GM12873 (cell line): ENCODE data around the gene TEX101.

Experiments used
- TF ChIP-seq, protein P1 (sequence below): IDR thresholded peaks from 2 replicates; pipeline ENCODE4 v1.5.1; 2012; ENCODE audit warnings: low read depth, mild to moderate bottlenecking, moderate library complexity, low read length, control low read depth; ENCODE audit not compliant: insufficient read depth; ENCODE audit errors: missing control alignments

TEX101 gene

DNA sequence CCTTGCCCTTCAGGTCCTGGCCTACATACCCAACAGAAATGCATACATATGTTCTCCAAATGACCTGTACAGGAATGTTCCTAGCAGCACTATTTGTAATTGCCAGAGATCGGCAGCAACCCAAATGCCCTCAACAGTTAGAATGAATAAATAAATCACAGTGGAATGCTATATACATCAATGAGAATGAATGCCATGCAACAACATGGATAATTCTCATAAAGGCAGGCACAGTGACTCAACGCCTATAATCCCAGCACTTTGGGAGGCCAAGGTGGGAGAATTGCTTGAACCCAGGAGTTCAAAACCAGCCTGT is 18.6 kb downstream of the TEX101 start:
- TF ChIP-seq, protein P1, sequence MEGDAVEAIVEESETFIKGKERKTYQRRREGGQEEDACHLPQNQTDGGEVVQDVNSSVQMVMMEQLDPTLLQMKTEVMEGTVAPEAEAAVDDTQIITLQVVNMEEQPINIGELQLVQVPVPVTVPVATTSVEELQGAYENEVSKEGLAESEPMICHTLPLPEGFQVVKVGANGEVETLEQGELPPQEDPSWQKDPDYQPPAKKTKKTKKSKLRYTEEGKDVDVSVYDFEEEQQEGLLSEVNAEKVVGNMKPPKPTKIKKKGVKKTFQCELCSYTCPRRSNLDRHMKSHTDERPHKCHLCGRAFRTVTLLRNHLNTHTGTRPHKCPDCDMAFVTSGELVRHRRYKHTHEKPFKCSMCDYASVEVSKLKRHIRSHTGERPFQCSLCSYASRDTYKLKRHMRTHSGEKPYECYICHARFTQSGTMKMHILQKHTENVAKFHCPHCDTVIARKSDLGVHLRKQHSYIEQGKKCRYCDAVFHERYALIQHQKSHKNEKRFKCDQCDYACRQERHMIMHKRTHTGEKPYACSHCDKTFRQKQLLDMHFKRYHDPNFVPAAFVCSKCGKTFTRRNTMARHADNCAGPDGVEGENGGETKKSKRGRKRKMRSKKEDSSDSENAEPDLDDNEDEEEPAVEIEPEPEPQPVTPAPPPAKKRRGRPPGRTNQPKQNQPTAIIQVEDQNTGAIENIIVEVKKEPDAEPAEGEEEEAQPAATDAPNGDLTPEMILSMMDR, result no peak

DNA sequence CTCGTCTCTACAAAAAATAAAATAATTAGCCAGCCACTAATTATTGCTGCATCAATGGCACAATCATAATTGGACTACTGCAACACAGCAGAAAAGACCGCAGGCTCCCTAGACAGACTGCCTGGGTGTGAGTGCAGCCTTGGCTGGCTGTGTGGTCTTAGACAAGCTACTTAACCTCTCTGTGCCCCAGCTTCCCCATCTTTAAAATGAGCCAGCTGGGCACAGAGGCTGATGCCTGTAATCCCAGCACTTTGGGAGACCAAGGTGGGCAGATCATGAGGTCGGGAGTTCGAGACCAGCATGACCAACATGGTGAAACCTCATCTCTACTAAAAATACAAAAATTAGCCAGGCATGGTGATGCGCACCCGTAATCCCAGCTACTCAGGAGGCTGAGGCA is 19.0 kb downstream of the TEX101 start:
- TF ChIP-seq, protein P1, result no peak

DNA sequence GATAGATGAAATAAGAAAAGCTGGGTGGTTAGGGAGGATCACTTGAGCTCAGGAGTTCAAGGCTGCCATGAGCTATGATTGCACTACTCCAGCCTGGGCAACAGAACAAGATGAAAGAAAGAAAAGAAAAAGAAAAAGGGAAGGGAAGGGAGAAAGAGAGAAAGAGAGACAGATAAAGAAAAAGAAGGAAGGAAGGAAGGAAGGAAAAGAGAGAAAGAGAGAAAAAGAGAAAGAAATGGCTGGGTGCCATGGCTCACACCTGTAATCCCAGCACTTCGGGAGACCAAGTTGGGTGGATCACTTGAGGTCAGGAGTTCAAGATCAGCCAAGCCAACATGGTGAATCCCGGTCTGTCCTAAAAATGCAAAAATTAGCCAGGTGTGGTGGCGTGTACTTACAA is 21.1 kb downstream of the TEX101 start:
- TF ChIP-seq, protein P1, result no peak

GRCh38 chr19:43437712-43438111 is 23.0 kb downstream of the TEX101 start:
- TF ChIP-seq, protein P1, result no peak

DNA sequence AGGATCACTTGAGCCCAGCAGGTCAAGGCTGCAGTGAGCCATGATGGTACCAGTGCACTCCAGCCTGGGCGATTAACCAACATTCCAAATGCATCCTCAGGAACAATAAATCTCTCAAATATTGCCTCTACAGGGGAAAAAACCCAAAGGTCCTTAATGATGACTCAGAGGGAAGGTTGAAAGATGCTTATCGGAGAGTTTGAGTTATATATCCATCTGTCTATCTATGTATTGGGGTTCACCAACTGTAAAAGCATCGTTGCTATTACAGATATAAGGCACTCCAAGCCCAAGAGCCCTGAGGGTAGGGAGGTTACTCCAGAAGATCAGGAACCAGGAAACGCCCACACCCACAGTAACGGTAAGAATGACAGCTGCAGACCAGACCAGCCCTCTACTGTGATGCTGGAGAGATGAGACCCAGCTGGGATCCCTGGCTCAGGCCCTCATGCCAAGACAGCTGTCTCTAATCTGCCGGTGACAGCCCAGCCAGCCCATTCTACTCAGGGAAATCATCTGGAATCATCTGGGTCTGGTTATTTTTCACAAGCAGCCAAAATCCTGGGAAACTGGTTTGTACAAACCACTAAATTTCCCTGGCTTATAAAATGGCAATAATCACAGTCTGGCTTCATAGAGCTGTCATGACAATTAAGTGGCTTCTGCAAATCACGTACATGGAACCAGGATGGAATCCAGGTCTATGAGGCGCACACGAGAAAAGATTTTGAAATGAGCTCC is 23.8 kb downstream of the TEX101 start:
- TF ChIP-seq, protein P1, result no peak

GRCh38 chr19:43439032-43439708 is 24.5 kb downstream of the TEX101 start:
- TF ChIP-seq, protein P1, result no peak

- TF ChIP-seq, protein P1, result no peak
These were observed 25.0 kb downstream of the TEX101 start for GRCh38 chr19:43439709-43440063.
